Measurements from ENCODE around the gene ADRB1. TPM values are rescaled to one million over a fixed set of nuclear protein-coding genes. Genes with fewer than 3 reads are reported as not detected.
A peak's percentile ranks its signal among the peaks of the same experiment; 100 is the strongest.

The ADRB1 gene
- total and polyA plus RNA-seq, 2 experiments from 2014 or later = 0.23 to 0.24 TPM

DNA sequence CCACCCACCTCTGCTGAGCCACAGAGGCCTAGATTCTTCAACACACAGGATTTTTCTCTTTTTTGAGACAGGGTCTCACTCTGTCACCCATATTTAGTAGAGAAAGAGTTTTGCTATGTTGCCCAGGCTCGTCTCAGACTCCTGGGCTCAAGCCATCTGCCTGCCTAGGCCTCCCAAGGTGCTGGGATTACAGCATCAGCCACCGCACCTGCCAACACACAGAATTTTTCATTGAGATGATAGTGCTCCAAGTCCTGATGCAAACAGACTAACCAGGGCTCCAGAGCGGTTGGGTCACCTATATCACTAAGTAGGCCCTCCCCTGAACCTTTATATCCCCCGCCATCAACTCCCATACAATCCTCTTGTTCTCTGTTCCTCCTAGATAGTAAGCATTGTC is 24.4 kb upstream of the ADRB1 start (continued):
- TF ChIP-seq, protein P1, sequence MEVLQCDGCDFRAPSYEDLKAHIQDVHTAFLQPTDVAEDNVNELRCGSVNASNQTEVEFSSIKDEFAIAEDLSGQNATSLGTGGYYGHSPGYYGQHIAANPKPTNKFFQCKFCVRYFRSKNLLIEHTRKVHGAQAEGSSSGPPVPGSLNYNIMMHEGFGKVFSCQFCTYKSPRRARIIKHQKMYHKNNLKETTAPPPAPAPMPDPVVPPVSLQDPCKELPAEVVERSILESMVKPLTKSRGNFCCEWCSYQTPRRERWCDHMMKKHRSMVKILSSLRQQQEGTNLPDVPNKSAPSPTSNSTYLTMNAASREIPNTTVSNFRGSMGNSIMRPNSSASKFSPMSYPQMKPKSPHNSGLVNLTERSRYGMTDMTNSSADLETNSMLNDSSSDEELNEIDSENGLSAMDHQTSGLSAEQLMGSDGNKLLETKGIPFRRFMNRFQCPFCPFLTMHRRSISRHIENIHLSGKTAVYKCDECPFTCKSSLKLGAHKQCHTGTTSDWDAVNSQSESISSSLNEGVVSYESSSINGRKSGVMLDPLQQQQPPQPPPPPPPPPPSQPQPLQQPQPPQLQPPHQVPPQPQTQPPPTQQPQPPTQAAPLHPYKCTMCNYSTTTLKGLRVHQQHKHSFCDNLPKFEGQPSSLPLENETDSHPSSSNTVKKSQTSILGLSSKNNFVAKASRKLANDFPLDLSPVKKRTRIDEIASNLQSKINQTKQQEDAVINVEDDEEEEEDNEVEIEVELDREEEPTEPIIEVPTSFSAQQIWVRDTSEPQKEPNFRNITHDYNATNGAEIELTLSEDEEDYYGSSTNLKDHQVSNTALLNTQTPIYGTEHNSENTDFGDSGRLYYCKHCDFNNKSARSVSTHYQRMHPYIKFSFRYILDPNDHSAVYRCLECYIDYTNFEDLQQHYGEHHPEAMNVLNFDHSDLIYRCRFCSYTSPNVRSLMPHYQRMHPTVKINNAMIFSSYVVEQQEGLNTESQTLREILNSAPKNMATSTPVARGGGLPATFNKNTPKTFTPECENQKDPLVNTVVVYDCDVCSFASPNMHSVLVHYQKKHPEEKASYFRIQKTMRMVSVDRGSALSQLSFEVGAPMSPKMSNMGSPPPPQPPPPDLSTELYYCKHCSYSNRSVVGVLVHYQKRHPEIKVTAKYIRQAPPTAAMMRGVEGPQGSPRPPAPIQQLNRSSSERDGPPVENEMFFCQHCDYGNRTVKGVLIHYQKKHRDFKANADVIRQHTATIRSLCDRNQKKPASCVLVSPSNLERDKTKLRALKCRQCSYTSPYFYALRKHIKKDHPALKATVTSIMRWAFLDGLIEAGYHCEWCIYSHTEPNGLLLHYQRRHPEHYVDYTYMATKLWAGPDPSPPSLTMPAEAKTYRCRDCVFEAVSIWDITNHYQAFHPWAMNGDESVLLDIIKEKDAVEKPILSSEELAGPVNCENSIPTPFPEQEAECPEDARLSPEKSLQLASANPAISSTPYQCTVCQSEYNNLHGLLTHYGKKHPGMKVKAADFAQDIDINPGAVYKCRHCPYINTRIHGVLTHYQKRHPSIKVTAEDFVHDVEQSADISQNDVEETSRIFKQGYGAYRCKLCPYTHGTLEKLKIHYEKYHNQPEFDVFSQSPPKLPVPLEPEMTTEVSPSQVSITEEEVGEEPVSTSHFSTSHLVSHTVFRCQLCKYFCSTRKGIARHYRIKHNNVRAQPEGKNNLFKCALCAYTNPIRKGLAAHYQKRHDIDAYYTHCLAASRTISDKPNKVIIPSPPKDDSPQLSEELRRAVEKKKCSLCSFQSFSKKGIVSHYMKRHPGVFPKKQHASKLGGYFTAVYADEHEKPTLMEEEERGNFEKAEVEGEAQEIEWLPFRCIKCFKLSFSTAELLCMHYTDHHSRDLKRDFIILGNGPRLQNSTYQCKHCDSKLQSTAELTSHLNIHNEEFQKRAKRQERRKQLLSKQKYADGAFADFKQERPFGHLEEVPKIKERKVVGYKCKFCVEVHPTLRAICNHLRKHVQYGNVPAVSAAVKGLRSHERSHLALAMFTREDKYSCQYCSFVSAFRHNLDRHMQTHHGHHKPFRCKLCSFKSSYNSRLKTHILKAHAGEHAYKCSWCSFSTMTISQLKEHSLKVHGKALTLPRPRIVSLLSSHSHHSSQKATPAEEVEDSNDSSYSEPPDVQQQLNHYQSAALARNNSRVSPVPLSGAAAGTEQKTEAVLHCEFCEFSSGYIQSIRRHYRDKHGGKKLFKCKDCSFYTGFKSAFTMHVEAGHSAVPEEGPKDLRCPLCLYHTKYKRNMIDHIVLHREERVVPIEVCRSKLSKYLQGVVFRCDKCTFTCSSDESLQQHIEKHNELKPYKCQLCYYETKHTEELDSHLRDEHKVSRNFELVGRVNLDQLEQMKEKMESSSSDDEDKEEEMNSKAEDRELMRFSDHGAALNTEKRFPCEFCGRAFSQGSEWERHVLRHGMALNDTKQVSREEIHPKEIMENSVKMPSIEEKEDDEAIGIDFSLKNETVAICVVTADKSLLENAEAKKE (CRISPR knock-in tag; IDR thresholded peaks at IDR 0.05) = no peak

GRCh38 chr10:114021154-114021553 is 22.5 kb upstream of the ADRB1 start:
- Histone ChIP-seq H3F3A (replicated peaks; ENCODE audit: low read depth) (no peaks in the 10 kb centered on the region), H3K9me2 (ENCODE audit: insufficient read depth) (no peaks in the 10 kb centered on the region), H2AFZ (0 out of 2 replicates have a peak overlapping the region, but pooled peaks have one; percentile 28), H3K79me2 (replicated peaks; ENCODE audit: insufficient read depth) (no peaks in the 10 kb centered on the region), H3K27ac (ENCODE audit: low read depth) (no peak overlapping the region), H3K4me3 (no peak overlapping the region), H3K4me1 (ENCODE audit: insufficient read depth) (no peaks in the 10 kb centered on the region), H3K27me3 (ENCODE audit: insufficient read depth) (no peaks in the 10 kb centered on the region), H3K36me3 (ENCODE audit: insufficient read depth) (no peaks in the 10 kb centered on the region), H3K4me2 (no peak overlapping the region), H4K20me1 (replicated peaks; ENCODE audit: insufficient read depth) (no peaks in the 10 kb centered on the region)
- Mint-ChIP-seq H3K4me1 (peaks cover 7% of the 10 kb centered on the region; the same call in 2 of the 3 replicates), H3K4me3 (no peak overlapping the region), H3K27me3 (ENCODE audit: insufficient read depth, low read depth, poor library complexity) (peaks cover 4% of the 10 kb centered on the region), H3K9me3 (no peaks in the 10 kb centered on the region), H3K27ac (no peak overlapping the region), H3K36me3 (ENCODE audit: low read depth) (no peaks in the 10 kb centered on the region)
- no peak for DNase-seq (ENCODE audit: low spot score)
- ATAC-seq = no peak
- no peak for TF ChIP-seq EZH2phosphoT487 (IDR thresholded peaks at IDR 0.05; ENCODE audit: unreplicated experiment)
- no peak for TF ChIP-seq CTCF (conservative IDR thresholded peaks at IDR 0.05; ENCODE audit: low read depth in 2 of 2)
- no peak for TF ChIP-seq ZNF114 (CRISPR knock-in tag; IDR thresholded peaks at IDR 0.05)
- TF ChIP-seq, protein P2, sequence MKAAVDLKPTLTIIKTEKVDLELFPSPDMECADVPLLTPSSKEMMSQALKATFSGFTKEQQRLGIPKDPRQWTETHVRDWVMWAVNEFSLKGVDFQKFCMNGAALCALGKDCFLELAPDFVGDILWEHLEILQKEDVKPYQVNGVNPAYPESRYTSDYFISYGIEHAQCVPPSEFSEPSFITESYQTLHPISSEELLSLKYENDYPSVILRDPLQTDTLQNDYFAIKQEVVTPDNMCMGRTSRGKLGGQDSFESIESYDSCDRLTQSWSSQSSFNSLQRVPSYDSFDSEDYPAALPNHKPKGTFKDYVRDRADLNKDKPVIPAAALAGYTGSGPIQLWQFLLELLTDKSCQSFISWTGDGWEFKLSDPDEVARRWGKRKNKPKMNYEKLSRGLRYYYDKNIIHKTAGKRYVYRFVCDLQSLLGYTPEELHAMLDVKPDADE (IDR thresholded peaks at IDR 0.05) = no peak
- no peak for TF ChIP-seq EZH2 (IDR thresholded peaks at IDR 0.05; ENCODE audit: low read depth, unreplicated experiment)
- TF ChIP-seq JUNB (IDR thresholded peaks at IDR 0.05; ENCODE audit: unreplicated experiment) = no peak
